ENCODE measurements around the gene GATA5. TPM values are rescaled to one million over a fixed set of nuclear protein-coding genes. Genes with fewer than 3 reads are reported as not detected.
A peak's percentile ranks its signal among the peaks of the same experiment; 100 is the strongest.

The GATA5 gene
- total RNA-seq, 1 experiment from 2014 or later = 0.52 TPM

- no peak for DNase-seq (ENCODE audit: extremely low read depth, low read depth)
Observed at GRCh38 chr20:62458275-62459251, 17.2 kb downstream of the GATA5 start.

DNA sequence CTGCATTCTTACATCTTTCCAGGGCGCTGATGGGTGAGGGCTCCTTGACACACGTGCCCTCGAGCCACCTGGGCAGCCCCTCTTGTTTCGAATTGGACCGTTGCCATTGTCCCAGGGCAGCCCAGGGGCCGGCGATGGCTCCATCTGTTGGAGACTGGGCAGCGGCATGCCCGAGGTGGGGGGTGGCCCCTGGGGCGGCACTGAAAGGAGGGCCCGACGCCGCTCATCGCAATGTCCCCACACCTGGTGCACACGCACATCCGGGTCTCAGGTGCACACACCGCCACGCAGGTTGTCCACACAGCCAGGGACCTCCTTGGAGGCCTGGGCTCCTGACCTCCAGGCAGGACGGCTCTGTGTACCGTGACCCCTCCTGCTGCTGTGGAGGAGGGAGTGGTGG, 18.0 kb downstream of the GATA5 start:
- no peak for DNase-seq (ENCODE audit: extremely low read depth, low read depth)

- no peak for DNase-seq (ENCODE audit: extremely low read depth, low read depth)
Observed at GRCh38 chr20:62457098-62457497, 18.7 kb downstream of the GATA5 start.

- DNase-seq (ENCODE audit: extremely low read depth, low read depth) = no peak
Observed at GRCh38 chr20:62455929-62456328, 19.9 kb downstream of the GATA5 start.

GRCh38 chr20:62454904-62455636, 20.7 kb downstream of the GATA5 start:
- no peak for DNase-seq (ENCODE audit: extremely low read depth, low read depth)

- DNase-seq (ENCODE audit: extremely low read depth, low read depth) = no peak
Observed at GRCh38 chr20:62453186-62453808, 22.5 kb downstream of the GATA5 start.

- DNase-seq (ENCODE audit: extremely low read depth, low read depth) = no peak
Observed at GRCh38 chr20:62452475-62453095, 23.2 kb downstream of the GATA5 start.

GRCh38 chr20:62451970-62452369, 23.8 kb downstream of the GATA5 start:
- DNase-seq (ENCODE audit: extremely low read depth, low read depth) = no peak

GRCh38 chr20:62451156-62451767, 24.5 kb downstream of the GATA5 start:
- DNase-seq (ENCODE audit: extremely low read depth, low read depth) = no peak

GRCh38 chr20:62449951-62450691, 25.7 kb downstream of the GATA5 start:
- DNase-seq (ENCODE audit: extremely low read depth, low read depth) = peak; percentile 15

DNA sequence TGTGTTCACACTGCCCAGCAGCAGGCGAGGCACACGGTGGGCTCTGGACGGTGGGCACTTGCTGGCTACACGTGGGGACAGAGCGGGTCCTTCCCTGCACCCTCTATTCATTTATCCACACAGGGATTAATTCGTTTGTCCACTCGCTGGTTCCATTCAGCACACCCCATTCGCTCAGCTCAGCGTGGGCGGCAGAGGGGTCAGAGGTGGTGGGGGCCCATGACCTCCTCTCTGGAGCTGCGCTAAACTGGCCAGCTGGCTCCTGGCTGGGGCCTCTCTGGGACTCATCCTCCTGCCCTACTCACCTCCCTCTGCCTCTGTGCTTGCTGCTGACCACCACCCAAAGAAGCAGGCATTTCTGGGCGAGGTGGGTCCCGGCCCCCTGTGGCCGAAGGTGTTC, 27.0 kb downstream of the GATA5 start:
- no peak for DNase-seq (ENCODE audit: extremely low read depth, low read depth)

- no peak for DNase-seq (ENCODE audit: extremely low read depth, low read depth)
Observed at GRCh38 chr20:62448038-62448437, 27.8 kb downstream of the GATA5 start.

- no peak for DNase-seq (ENCODE audit: extremely low read depth, low read depth)
Observed at GRCh38 chr20:62446888-62447869, 28.6 kb downstream of the GATA5 start.

DNA sequence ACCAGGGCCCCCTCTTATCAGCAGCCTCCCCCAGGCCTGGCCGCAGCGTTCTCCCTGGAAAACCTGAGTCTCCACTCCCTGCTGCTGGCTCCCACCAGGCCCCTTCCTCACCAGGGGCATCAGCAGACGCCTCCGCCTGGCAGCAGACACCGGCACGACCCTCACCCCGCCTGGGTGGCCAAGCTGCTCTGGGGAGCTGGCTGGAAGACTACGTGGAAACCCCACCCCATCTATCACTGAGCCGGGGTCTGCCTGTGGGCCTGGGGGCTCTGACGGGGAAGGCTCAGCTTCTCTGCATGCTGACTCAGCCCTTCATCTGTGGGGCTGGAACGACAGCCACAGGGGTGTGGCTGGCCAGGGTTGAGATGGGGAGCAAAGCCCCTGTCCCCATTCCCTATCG, 29.3 kb downstream of the GATA5 start:
- DNase-seq (ENCODE audit: extremely low read depth, low read depth) = no peak

DNA sequence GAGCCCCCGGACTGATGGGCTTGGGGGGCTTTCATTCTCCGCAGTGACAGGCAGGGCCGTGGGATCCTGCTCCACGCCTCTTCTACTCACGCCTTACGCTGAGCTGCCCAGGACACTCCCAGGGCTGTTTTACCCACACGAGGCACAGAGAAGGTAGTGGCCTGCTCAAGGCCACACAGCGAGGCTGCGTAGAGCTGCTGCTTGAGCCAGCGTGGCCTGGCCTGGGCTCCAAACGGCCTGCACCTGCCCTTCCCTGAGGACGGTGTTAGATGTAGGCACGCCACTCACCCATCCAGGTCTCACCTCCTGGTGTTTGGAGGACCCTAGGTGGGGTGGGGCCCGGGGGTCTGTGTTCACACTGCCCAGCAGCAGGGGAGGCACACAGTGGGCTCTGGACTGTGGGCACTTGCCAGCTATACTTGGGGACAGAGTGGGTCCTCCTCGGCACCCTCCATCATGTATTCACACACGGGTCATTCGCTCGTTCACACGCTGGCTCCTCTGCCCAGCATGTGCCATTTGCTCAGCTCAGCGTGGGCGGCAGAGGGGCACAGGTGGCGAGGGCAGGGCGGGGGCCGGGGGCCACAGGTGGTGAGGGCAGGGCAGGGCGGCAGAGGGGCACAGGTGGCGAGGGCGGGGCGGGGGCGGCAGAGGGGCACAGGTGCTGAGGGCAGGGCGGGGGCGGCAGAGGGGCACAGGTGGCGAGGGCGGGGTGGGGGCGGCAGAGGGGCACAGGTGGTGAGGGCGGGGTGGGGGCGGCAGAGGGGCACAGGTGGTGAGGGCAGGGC, 30.0 kb downstream of the GATA5 start:
- DNase-seq (ENCODE audit: extremely low read depth, low read depth) = no peak

GRCh38 chr20:62444286-62444685, 31.5 kb downstream of the GATA5 start:
- DNase-seq (ENCODE audit: extremely low read depth, low read depth) = no peak

GRCh38 chr20:62441987-62442539, 33.7 kb downstream of the GATA5 start:
- no peak for DNase-seq (ENCODE audit: extremely low read depth, low read depth)
